Measurements from ENCODE around the gene ROBO1.

DNA sequence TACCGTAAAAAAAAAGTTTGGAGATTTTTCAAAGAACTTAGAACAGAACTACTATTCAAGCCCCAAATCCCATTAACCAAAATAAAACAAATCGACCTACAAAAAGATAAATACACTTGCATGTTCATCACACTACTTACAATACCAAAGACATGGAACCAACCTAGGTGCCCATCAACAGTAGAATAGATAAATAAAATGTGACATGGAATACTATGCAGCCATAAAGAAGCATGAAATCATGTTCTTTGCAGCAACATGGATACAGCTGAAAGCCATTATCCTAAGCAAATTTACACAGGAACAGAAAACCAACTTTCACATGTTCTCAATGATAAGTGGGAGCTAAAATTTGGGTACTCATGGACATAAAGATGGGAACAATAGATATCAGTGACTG lies 768.7 kb downstream of the ROBO1 start:
- TF ChIP-seq, protein P1, sequence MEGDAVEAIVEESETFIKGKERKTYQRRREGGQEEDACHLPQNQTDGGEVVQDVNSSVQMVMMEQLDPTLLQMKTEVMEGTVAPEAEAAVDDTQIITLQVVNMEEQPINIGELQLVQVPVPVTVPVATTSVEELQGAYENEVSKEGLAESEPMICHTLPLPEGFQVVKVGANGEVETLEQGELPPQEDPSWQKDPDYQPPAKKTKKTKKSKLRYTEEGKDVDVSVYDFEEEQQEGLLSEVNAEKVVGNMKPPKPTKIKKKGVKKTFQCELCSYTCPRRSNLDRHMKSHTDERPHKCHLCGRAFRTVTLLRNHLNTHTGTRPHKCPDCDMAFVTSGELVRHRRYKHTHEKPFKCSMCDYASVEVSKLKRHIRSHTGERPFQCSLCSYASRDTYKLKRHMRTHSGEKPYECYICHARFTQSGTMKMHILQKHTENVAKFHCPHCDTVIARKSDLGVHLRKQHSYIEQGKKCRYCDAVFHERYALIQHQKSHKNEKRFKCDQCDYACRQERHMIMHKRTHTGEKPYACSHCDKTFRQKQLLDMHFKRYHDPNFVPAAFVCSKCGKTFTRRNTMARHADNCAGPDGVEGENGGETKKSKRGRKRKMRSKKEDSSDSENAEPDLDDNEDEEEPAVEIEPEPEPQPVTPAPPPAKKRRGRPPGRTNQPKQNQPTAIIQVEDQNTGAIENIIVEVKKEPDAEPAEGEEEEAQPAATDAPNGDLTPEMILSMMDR (IDR thresholded peaks at IDR 0.05), result no peak
- TF ChIP-seq POLR2A (IDR thresholded peaks at IDR 0.05), result no peak
